HepG2 (cell line): ENCODE results near the gene IGF2BP1. TPM values are rescaled to one million over a fixed set of nuclear protein-coding genes. Genes with fewer than 3 reads are reported as not detected.

ENCODE experiments used
- ARNT ChIP-seq: fragments of 450-650 bp; IDR thresholded peaks from 2 replicates; pipeline ENCODE4 v1.6.1; 2017
- BORCS8-MEF2B ChIP-seq: sonication (generic); formaldehyde crosslinking; IDR thresholded peaks from 2 replicates; pipeline ENCODE4 v1.8.0; 2022; ENCODE audit warnings: mild to moderate bottlenecking, missing genetic modification reagents
- BRF2 ChIP-seq: sonication (generic); formaldehyde crosslinking; IDR thresholded peaks from 2 replicates; pipeline ENCODE4 v1.8.1; 2022; ENCODE audit warnings: mild to moderate bottlenecking, missing genetic modification reagents
- CREB1 ChIP-seq, 2 experiments: fragments of 450-650 bp in 1 of 2; IDR thresholded peaks; 2 replicates each; pipeline ENCODE4 v1.6.1; 2016 to 2017; ENCODE audit warnings: control low read depth in 1 of 2, mild to moderate bottlenecking in 1 of 2, missing compliant biosample characterization in 1 of 2, missing genetic modification characterization in 1 of 2
- EHMT2 ChIP-seq: fragments of 200-600 bp; sonication (generic); IDR thresholded peaks from 2 replicates; pipeline ENCODE4 v1.7.0; 2017; ENCODE audit warnings: antibody characterized with exemption, low read depth, low read length, borderline replicate concordance
- ETV5 ChIP-seq: IDR thresholded peaks from 2 replicates; pipeline ENCODE4 v1.6.1; 2018; ENCODE audit warnings: missing biosample characterization, missing genetic modification reagents, inconsistent platforms, borderline replicate concordance
- GABPB1 ChIP-seq: IDR thresholded peaks from 2 replicates; pipeline ENCODE4 v1.6.1; 2016; ENCODE audit warnings: mild to moderate bottlenecking, missing genetic modification reagents, moderate library complexity, missing compliant biosample characterization
- GZF1 ChIP-seq: sonication (generic); formaldehyde crosslinking; IDR thresholded peaks from 2 replicates; pipeline ENCODE4 v1.5.1; 2020; ENCODE audit warnings: mild to moderate bottlenecking, missing genetic modification reagents
- HDAC1 ChIP-seq: sonication (generic); formaldehyde crosslinking; IDR thresholded peaks from 2 replicates; pipeline ENCODE4 v1.5.1; 2020; ENCODE audit warnings: mild to moderate bottlenecking, missing genetic modification reagents
- HNRNPLL ChIP-seq: fragments of 200-400 bp; formaldehyde crosslinking; IDR thresholded peaks from 2 replicates; pipeline ENCODE4 v1.6.1; 2017; ENCODE audit warnings: mild to moderate bottlenecking, low read depth, low read length; ENCODE audit not compliant: poor library complexity, severe bottlenecking
- RAD21 ChIP-seq: fragments of 450-650 bp; formaldehyde crosslinking; IDR thresholded peaks from 2 replicates; pipeline ENCODE4 v1.5.0; 2020; ENCODE audit warnings: mild to moderate bottlenecking
- RBM39 ChIP-seq: fragments of 200-400 bp; formaldehyde crosslinking; IDR thresholded peaks from one replicate; pipeline ENCODE4 v1.6.1; 2018; ENCODE audit warnings: antibody characterized with exemption, mild to moderate bottlenecking, low read depth, low read length; ENCODE audit not compliant: poor library complexity, severe bottlenecking
- TEAD3 ChIP-seq: optimal IDR thresholded peaks from 2 replicates; pipeline ENCODE3; 2016; ENCODE audit warnings: borderline replicate concordance
- ZNF343 ChIP-seq: sonication (generic); formaldehyde crosslinking; IDR thresholded peaks from 2 replicates; pipeline ENCODE4 v1.4.0; 2020; ENCODE audit warnings: mild to moderate bottlenecking, missing genetic modification reagents
- ZNF503 ChIP-seq: sonication (generic); formaldehyde crosslinking; IDR thresholded peaks from 2 replicates; pipeline ENCODE4 v1.4.0; 2020; ENCODE audit warnings: missing genetic modification reagents
- ZNF547 ChIP-seq: sonication (generic); formaldehyde crosslinking; IDR thresholded peaks from 2 replicates; pipeline ENCODE4 v1.5.1; 2020; ENCODE audit warnings: mild to moderate bottlenecking, missing genetic modification reagents
- ZNF574 ChIP-seq: sonication (generic); formaldehyde crosslinking; IDR thresholded peaks from 2 replicates; pipeline ENCODE4 v1.4.0; 2020; ENCODE audit warnings: missing genetic modification reagents
- ZNF703 ChIP-seq: sonication (generic); formaldehyde crosslinking; IDR thresholded peaks from 2 replicates; pipeline ENCODE4 v1.5.1; 2020; ENCODE audit warnings: missing genetic modification reagents, mild to moderate bottlenecking, moderate library complexity, borderline replicate concordance
- ZNF761 ChIP-seq: sonication (generic); formaldehyde crosslinking; conservative IDR thresholded peaks from 2 replicates; pipeline ENCODE4 v1.4.0; 2020; ENCODE audit warnings: mild to moderate bottlenecking, missing genetic modification reagents
- polyA plus RNA-seq, 8 experiments: library from polyadenylated mRNA; depleted of rRNA in 3 of 8; stranded (reverse) in 7 of 8; unstranded in 1 of 8; fragments of >200 nt; fragmentation: Illumina TruSeq in 4 of 8; extraction: Trizol in 4 of 8; gene quantifications; 2 replicates each; pipeline versions ENCODE4 v1.2.1 to v1.2.3, GENCODE V29; 2011 to 2016; ENCODE audit warnings: low read depth in 4 of 8, missing spikeins in 1 of 8, mixed read lengths in 1 of 8; ENCODE audit not compliant: insufficient read depth in 1 of 8
- total RNA-seq, 5 experiments: library from RNA; depleted of rRNA; stranded (reverse); fragments of >200 nt; fragmentation: Illumina TruSeq; extraction: Trizol; gene quantifications; 2 replicates each; pipeline ENCODE4 v1.2.3, GENCODE V29; 2016; ENCODE audit warnings: low read depth in 1 of 5
- TF ChIP-seq, protein P1 (sequence below): fragments of 450-650 bp; IDR thresholded peaks from 2 replicates; pipeline ENCODE4 v1.6.1; 2017
- TF ChIP-seq, protein P2 (sequence below): sonication (generic); formaldehyde crosslinking; IDR thresholded peaks from 2 replicates; pipeline ENCODE4 v1.5.0; 2020; ENCODE audit warnings: missing genetic modification reagents

The IGF2BP1 gene
- total and polyA plus RNA-seq, 2 of the 13 experiments (the other 11 are each of a cell fraction or from before 2014, with no cell fraction given), result 29.7 to 75.1 TPM

DNA sequence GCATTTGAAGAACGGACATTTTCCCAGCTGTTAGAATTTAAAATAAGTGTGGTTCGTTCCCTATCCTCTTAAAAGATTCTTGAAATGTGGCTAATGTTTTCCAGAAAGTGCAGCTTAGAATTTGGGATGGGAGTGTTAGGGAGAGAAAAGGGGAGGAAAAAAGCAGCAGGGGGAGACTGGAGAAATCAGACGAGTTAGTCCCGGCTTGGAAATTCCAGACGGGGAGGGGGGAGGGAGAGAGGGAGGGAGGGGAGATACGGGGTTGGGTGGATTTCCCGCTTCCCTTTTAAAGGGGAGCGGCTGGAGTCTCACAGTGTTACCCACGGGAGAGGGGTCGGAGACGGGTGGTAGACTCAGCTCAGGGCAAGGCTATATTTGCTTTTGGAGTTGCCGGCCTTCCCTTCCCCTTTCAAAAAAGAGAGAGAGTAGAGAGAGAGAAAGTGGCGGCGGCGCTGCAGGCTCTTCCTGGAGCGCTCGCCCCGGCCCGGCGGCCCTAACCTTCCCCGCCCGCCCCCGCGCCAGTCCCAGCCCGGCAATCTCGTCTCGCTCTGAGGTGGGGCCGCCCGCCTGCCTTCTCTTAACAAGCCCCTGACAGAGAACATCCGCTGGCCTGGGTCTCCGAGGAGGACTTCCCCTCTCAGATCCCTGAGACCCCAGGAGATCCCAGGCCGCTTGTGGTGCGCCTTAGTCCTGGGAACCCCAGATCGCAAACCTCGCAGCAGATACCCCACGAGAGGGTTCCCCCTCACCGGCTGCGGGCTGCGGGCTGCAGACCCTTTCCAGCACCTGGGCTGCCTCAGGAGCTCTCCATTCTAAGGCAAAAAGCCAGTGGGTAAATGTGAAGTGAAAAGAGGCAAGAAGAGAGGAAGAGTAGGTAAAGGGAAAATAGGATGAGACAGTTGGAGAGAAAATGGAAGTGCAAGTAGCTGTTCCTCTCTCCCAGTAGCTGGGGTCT lies 6.6 kb downstream of the IGF2BP1 start (continued):
- TF ChIP-seq BRF2 (no peak), RBM39 (no peak), EHMT2 (no peak), HDAC1 (CRISPR knock-in tag) (no peak), HNRNPLL (no peak), BORCS8-MEF2B (CRISPR knock-in tag) (0 out of 2 replicates have a peak, but pooled peaks have one; percentile 19), ZNF703 (no peak), ETV5 (CRISPR knock-in tag) (no peak; the same call in 1 of the 2 replicates), ZNF343 (CRISPR knock-in tag) (no peak), GZF1 (CRISPR knock-in tag) (no peak), ZNF503 (CRISPR knock-in tag) (no peak), ZNF547 (CRISPR knock-in tag) (no peak), RAD21 (CRISPR knock-in tag) (no peak), CREB1 (IDR thresholded peaks at IDR 0.05) (no peak), CREB1 (CRISPR knock-in tag; IDR thresholded peaks at IDR 0.05) (no peak), TEAD3 (CRISPR knock-in tag) (peak; percentile 9), ARNT (no peak), ZNF574 (peak; percentile 53), GABPB1 (CRISPR knock-in tag) (peak; percentile 51; the same call in 1 of the 2 replicates), ZNF761 (CRISPR knock-in tag) (no peak)
- TF ChIP-seq, protein P1, sequence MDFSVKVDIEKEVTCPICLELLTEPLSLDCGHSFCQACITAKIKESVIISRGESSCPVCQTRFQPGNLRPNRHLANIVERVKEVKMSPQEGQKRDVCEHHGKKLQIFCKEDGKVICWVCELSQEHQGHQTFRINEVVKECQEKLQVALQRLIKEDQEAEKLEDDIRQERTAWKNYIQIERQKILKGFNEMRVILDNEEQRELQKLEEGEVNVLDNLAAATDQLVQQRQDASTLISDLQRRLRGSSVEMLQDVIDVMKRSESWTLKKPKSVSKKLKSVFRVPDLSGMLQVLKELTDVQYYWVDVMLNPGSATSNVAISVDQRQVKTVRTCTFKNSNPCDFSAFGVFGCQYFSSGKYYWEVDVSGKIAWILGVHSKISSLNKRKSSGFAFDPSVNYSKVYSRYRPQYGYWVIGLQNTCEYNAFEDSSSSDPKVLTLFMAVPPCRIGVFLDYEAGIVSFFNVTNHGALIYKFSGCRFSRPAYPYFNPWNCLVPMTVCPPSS, result no peak
- TF ChIP-seq, protein P2, sequence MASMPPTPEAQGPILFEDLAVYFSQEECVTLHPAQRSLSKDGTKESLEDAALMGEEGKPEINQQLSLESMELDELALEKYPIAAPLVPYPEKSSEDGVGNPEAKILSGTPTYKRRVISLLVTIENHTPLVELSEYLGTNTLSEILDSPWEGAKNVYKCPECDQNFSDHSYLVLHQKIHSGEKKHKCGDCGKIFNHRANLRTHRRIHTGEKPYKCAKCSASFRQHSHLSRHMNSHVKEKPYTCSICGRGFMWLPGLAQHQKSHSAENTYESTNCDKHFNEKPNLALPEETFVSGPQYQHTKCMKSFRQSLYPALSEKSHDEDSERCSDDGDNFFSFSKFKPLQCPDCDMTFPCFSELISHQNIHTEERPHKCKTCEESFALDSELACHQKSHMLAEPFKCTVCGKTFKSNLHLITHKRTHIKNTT (CRISPR knock-in tag), result no peak
